Smooth muscle cell (in vitro differentiated cells): ENCODE data around the gene ATP5PB. TPM values are rescaled to one million over a fixed set of nuclear protein-coding genes. Genes with fewer than 3 reads are reported as not detected.

Experiments
- DNase-seq: peaks from one replicate; lab custom pipeline; 2025; ENCODE audit not compliant: unreplicated experiment; lab: John Stamatoyannopoulos, UW
- H2AFZ ChIP-seq: fragments of 200-600 bp; sonication (generic); 2 replicates; pipeline ENCODE4 v1.6.0; 2016; ENCODE audit warnings: antibody characterized with exemption, low read depth, mild to moderate bottlenecking
- H3F3A ChIP-seq: fragments of 200-600 bp; sonication (generic); 2 replicates; pipeline ENCODE4 v1.6.0; 2017; ENCODE audit warnings: antibody characterized with exemption, low read depth
- H3K27ac ChIP-seq: fragments of 200-600 bp; sonication (generic); 2 replicates; pipeline ENCODE4 v1.5.1; 2016; ENCODE audit warnings: low read depth, mild to moderate bottlenecking
- H3K27me3 ChIP-seq: fragments of 200-600 bp; sonication (generic); 2 replicates; pipeline ENCODE4 v1.6.1; 2016; ENCODE audit warnings: low read depth, mild to moderate bottlenecking
- H3K36me3 ChIP-seq: fragments of 200-600 bp; sonication (generic); 2 replicates; pipeline ENCODE4 v1.5.1; 2016; ENCODE audit warnings: low read depth
- H3K4me1 ChIP-seq: fragments of 200-600 bp; sonication (generic); 2 replicates; pipeline ENCODE4 v1.5.1; 2016; ENCODE audit warnings: low read depth
- H3K4me2 ChIP-seq: fragments of 200-600 bp; sonication (generic); 2 replicates; pipeline ENCODE4 v1.6.0; 2016; ENCODE audit warnings: mild to moderate bottlenecking
- H3K4me3 ChIP-seq: fragments of 200-600 bp; sonication (generic); 2 replicates; pipeline ENCODE4 v1.5.1; 2016; ENCODE audit warnings: mild to moderate bottlenecking
- H3K79me2 ChIP-seq: fragments of 200-600 bp; sonication (generic); 2 replicates; pipeline ENCODE4 v1.6.0; 2016; ENCODE audit warnings: low read depth, mild to moderate bottlenecking
- H3K9ac ChIP-seq: fragments of 200-600 bp; sonication (generic); 2 replicates; pipeline ENCODE4 v1.6.0; 2016; ENCODE audit warnings: low read depth
- H3K9me3 ChIP-seq: fragments of 200-600 bp; sonication (generic); replicated peaks from 2 replicates; pipeline ENCODE4 v1.5.1; 2016; ENCODE audit warnings: low read depth
- H4K20me1 ChIP-seq: fragments of 200-600 bp; sonication (generic); 2 replicates; pipeline ENCODE4 v1.6.0; 2016; ENCODE audit warnings: low read depth
- CTCF ChIP-seq: fragments of 200-600 bp; sonication (generic); IDR thresholded peaks from 2 replicates; pipeline ENCODE4 v1.5.1; 2017; ENCODE audit warnings: borderline replicate concordance, mild to moderate bottlenecking, antibody characterized with exemption; ENCODE audit not compliant: insufficient read depth, poor library complexity, severe bottlenecking
- WGBS: methylation state at CpG from one replicate; pipeline ENCODE4 v1.1.7; 2016; ENCODE audit warnings: low lambda C conversion rate; 5-methylcytosine and 5-hydroxymethylcytosine counted together
- polyA plus RNA-seq: library from polyadenylated mRNA; unstranded; fragments of >200 nt; fragmentation: Nextera tagmentation; extraction: Ambion mirVana; gene quantifications from 2 replicates; pipeline ENCODE4 v1.2.1, GENCODE V29; 2016
- total RNA-seq: library from RNA; depleted of rRNA; stranded (reverse); fragments of >200 nt; gene quantifications from 2 replicates; pipeline ENCODE4 v1.2.3, GENCODE V29; 2014

The ATP5PB gene
- total and polyA plus RNA-seq, 2 experiments from 2014 or later, result 272 to 289 TPM

GRCh38 chr1:111503585-111504060 is 54.4 kb downstream of the ATP5PB start, which contains the start of the genes ADORA3 and TMIGD3:
TSS of gene ADORA3 (minus strand) at chr1:111503633. CDS start at chr1:111503354, 279 bp downstream.
TSS of gene TMIGD3 (minus strand) at chr1:111503633. CDS start at chr1:111503354, 279 bp downstream.
- no peak for TF ChIP-seq CTCF

GRCh38 chr1:111504097-111504496 is 54.8 kb downstream of the ATP5PB start:
- Histone ChIP-seq H3F3A (peaks cover 6% of the 10 kb centered on the region), H3K27me3 (peaks cover 7% of the 10 kb centered on the region), H2AFZ (no peak overlapping the region), H3K9ac (no peak overlapping the region), H3K27ac (no peak overlapping the region), H3K4me2 (no peak overlapping the region), H3K4me3 (no peak overlapping the region), H4K20me1 (no peaks in the 10 kb centered on the region), H3K9me3 (no peaks in the 10 kb centered on the region), H3K79me2 (no peaks in the 10 kb centered on the region), H3K4me1 (peaks cover 6% of the 10 kb centered on the region), H3K36me3 (no peaks in the 10 kb centered on the region)
- 90% methylated on average over 6 of the region's 6 CpGs for WGBS
- no peak for TF ChIP-seq CTCF
- no peak for DNase-seq

More at GRCh38 chr1:111503585-111504060, 54.4 kb downstream of the ATP5PB start, which contains the start of the genes ADORA3 and TMIGD3:
- Histone ChIP-seq H3K9me3 (no peaks in the 10 kb centered on the region), H3K36me3 (no peaks in the 10 kb centered on the region), H3K4me3 (no peak within 1 kb of the TSS), H3K27ac (no peak within 1 kb of the TSS), H3K9ac (no peak within 1 kb of the TSS), H3K4me2 (no peak within 1 kb of the TSS), H4K20me1 (no peaks in the 10 kb centered on the region), H3F3A (peaks cover 6% of the 10 kb centered on the region), H3K4me1 (peaks cover 6% of the 10 kb centered on the region), H3K79me2 (no peaks in the 10 kb centered on the region), H2AFZ (no peak within 1 kb of the TSS), H3K27me3 (peaks cover 7% of the 10 kb centered on the region)
- DNase-seq, result no peak
- 85% methylated on average over 4 of the region's 4 CpGs for WGBS

GRCh38 chr1:111505641-111506119 is 56.4 kb downstream of the ATP5PB start:
- Histone ChIP-seq H3K4me2 (no peak overlapping the region), H3K9ac (no peak overlapping the region), H3K4me1 (peaks cover 6% of the 10 kb centered on the region), H3K9me3 (no peaks in the 10 kb centered on the region), H3F3A (peaks cover 6% of the 10 kb centered on the region), H3K4me3 (no peak overlapping the region), H3K36me3 (no peaks in the 10 kb centered on the region), H3K27me3 (peaks cover 4% of the 10 kb centered on the region), H3K27ac (no peak overlapping the region), H4K20me1 (no peaks in the 10 kb centered on the region), H3K79me2 (no peaks in the 10 kb centered on the region), H2AFZ (no peak overlapping the region)
- 97% methylated on average over 6 of the region's 6 CpGs for WGBS
- no peak for DNase-seq
- TF ChIP-seq CTCF, result no peak

- DNase-seq, result no peak
- peaks cover 6% of the 10 kb centered on the region for H3F3A ChIP-seq
- no peaks in the 10 kb centered on the region for H3K36me3 ChIP-seq
- WGBS, result 51% methylated on average over 2 of the region's 2 CpGs
- no peak overlapping the region for H3K9ac ChIP-seq
- H2AFZ ChIP-seq, result no peak overlapping the region
- no peaks in the 10 kb centered on the region for H3K27me3 ChIP-seq
- H3K9me3 ChIP-seq, result no peaks in the 10 kb centered on the region
- TF ChIP-seq CTCF, result no peak
- no peak overlapping the region for H3K4me2 ChIP-seq
- H3K27ac ChIP-seq, result no peak overlapping the region
- peaks cover 6% of the 10 kb centered on the region for H3K4me1 ChIP-seq
- H3K79me2 ChIP-seq, result no peaks in the 10 kb centered on the region
- H4K20me1 ChIP-seq, result no peaks in the 10 kb centered on the region
- H3K4me3 ChIP-seq, result no peak overlapping the region
Measured at GRCh38 chr1:111506561-111506960, 57.3 kb downstream of the ATP5PB start.
